Measurements from ENCODE around the gene C16orf78. TPM values are rescaled to one million over a fixed set of nuclear protein-coding genes. Genes with fewer than 3 reads are reported as not detected.

The C16orf78 gene
- polyA plus RNA-seq, 1 donor (not counting 4 experiments of a cell fraction or from before 2014, with no cell fraction given) = not detected

GRCh38 chr16:49342336-49343265 lies 31.0 kb upstream of the C16orf78 start:
- no peaks in the 10 kb centered on the region for H3K4me1 ChIP-seq (ENCODE audit: control insufficient read depth, extremely low read depth, insufficient read depth, low read length)
- no peaks in the 10 kb centered on the region for H4K20me1 ChIP-seq (ENCODE audit: control insufficient read depth, extremely low read depth, insufficient read depth, low read length)
- H3K4me2 ChIP-seq (ENCODE audit: control insufficient read depth, extremely low read depth, insufficient read depth, low read depth, low read length) = no peak overlapping the region
- H3K27ac ChIP-seq (ENCODE audit: control insufficient read depth, insufficient read depth, low read length) = no peak overlapping the region
- dilution Hi-C loops (cut with MboI; ENCODE audit: extremely low pct_ligation_motif_present, low sequenced_read_pairs) = no loop called here
- no peaks in the 10 kb centered on the region for H3K36me3 ChIP-seq (ENCODE audit: control insufficient read depth in 2 of 2, extremely low read depth in 1 of 2, insufficient read depth in 2 of 2, low read length in 2 of 2)
- no peak for DNase-seq (ENCODE audit: low read depth, low spot score)
- no peak overlapping the region for H2AFZ ChIP-seq (ENCODE audit: control insufficient read depth, low read length)
- FAIRE-seq = no peak
- no peaks in the 10 kb centered on the region for H3K9me1 ChIP-seq (ENCODE audit: control insufficient read depth, extremely low read depth, insufficient read depth, low read length)
- H3K79me2 ChIP-seq (ENCODE audit: control insufficient read depth, insufficient read depth, low read length) = no peaks in the 10 kb centered on the region
- H3K9me3 ChIP-seq (ENCODE audit: control insufficient read depth, low read depth, low read length) = no peaks in the 10 kb centered on the region
- no peaks in the 10 kb centered on the region for H3K27me3 ChIP-seq (ENCODE audit: control insufficient read depth, extremely low read depth, insufficient read depth, low read length)
- no peak overlapping the region for H3K9ac ChIP-seq (ENCODE audit: control insufficient read depth, extremely low read depth, insufficient read depth, low read length)
- no peak overlapping the region for H3K4me3 ChIP-seq (ENCODE audit: control insufficient read depth in 2 of 3, extremely low read depth in 1 of 3, insufficient read depth in 2 of 3, low read depth in 1 of 3, low read length in 3 of 3)
- no peak for TF ChIP-seq EZH2 (IDR thresholded peaks at IDR 0.05; ENCODE audit: low read length)

- TF ChIP-seq EZH2 (IDR thresholded peaks at IDR 0.05; ENCODE audit: low read length) = no peak
- no peak for TF ChIP-seq CTCF (optimal IDR thresholded peaks at IDR 0.05 in 1 of 3, IDR thresholded peaks at IDR 0.05 in 1 of 3, conservative IDR thresholded peaks at IDR 0.05 in 1 of 3; ENCODE audit: extremely low read depth in 1 of 3, insufficient read depth in 2 of 3, low read length in 3 of 3)
- Histone ChIP-seq H3K9ac (ENCODE audit: control insufficient read depth, extremely low read depth, insufficient read depth, low read length) (no peak overlapping the region), H3K9me1 (ENCODE audit: control insufficient read depth, extremely low read depth, insufficient read depth, low read length) (no peaks in the 10 kb centered on the region), H3K27me3 (ENCODE audit: control insufficient read depth, extremely low read depth, insufficient read depth, low read length) (no peaks in the 10 kb centered on the region), H3K4me1 (ENCODE audit: control insufficient read depth, extremely low read depth, insufficient read depth, low read length) (no peaks in the 10 kb centered on the region), H3K36me3 (ENCODE audit: control insufficient read depth in 2 of 2, extremely low read depth in 1 of 2, insufficient read depth in 2 of 2, low read length in 2 of 2) (no peaks in the 10 kb centered on the region), H3K79me2 (ENCODE audit: control insufficient read depth, insufficient read depth, low read length) (no peaks in the 10 kb centered on the region), H4K20me1 (ENCODE audit: control insufficient read depth, extremely low read depth, insufficient read depth, low read length) (no peaks in the 10 kb centered on the region), H3K9me3 (ENCODE audit: control insufficient read depth, low read depth, low read length) (no peaks in the 10 kb centered on the region), H3K4me2 (ENCODE audit: control insufficient read depth, extremely low read depth, insufficient read depth, low read depth, low read length) (no peak overlapping the region), H3K4me3 (ENCODE audit: control insufficient read depth in 2 of 3, extremely low read depth in 1 of 3, insufficient read depth in 2 of 3, low read depth in 1 of 3, low read length in 3 of 3) (no peak overlapping the region), H3K27ac (ENCODE audit: control insufficient read depth, insufficient read depth, low read length) (no peak overlapping the region), H2AFZ (ENCODE audit: control insufficient read depth, low read length) (no peak overlapping the region)
- FAIRE-seq (no peak), DNase-seq (ENCODE audit: low read depth, low spot score) (no peak)
- dilution Hi-C loops (cut with MboI; ENCODE audit: extremely low pct_ligation_motif_present, low sequenced_read_pairs) = no loop called here
Observed at GRCh38 chr16:49343291-49343690, 30.3 kb upstream of the C16orf78 start.

Measured in keratinocyte (primary cell).